Activated T-cell treated with anti-CD3 and anti-CD28 coated beads, Interleukin-2, amount 50 U/mL, for 24 hours (primary cell): ENCODE measurements around the gene STAG1.
A peak's percentile ranks its signal among the peaks of the same experiment; 100 is the strongest.
"Not testable (repeated sequence)": the region's sequence is repeated elsewhere in the genome, so short reads cannot be mapped to it uniquely, and the experiment has no call there.

ENCODE experiments used
- DNase-seq: peaks from one replicate; pipeline ENCODE4 v3.0.0-alpha.2; 2020
- H3K27ac Mint-ChIP-seq: 2 replicates; pipeline ENCODE4 v1.8.0; 2020; ENCODE audit warnings: mild to moderate bottlenecking, mixed read lengths
- H3K27me3 Mint-ChIP-seq: 2 replicates; pipeline ENCODE4 v1.8.0; 2020; ENCODE audit warnings: mixed read lengths
- H3K36me3 Mint-ChIP-seq: 2 replicates; pipeline ENCODE4 v1.8.0; 2020; ENCODE audit warnings: low read depth, mixed read lengths
- H3K4me1 Mint-ChIP-seq: 2 replicates; pipeline ENCODE4 v1.8.0; 2020; ENCODE audit warnings: low read depth, mixed read lengths
- H3K4me3 Mint-ChIP-seq: 2 replicates; pipeline ENCODE4 v1.8.0; 2020; ENCODE audit warnings: mild to moderate bottlenecking, moderate library complexity, mixed read lengths
- H3K9me3 Mint-ChIP-seq: 2 replicates; pipeline ENCODE4 v1.8.0; 2020; ENCODE audit warnings: mixed read lengths

STAG1 gene

GRCh38 chr3:136350132-136350531 lies 402.0 kb downstream of the STAG1 start:
- H3K9me3 Mint-ChIP-seq = no peaks in the 10 kb centered on the region
- H3K4me1 Mint-ChIP-seq = peaks cover 13% of the 10 kb centered on the region
- H3K27ac Mint-ChIP-seq = peak overlapping the region; percentile 49
- no peak overlapping the region for H3K4me3 Mint-ChIP-seq
- no peaks in the 10 kb centered on the region for H3K27me3 Mint-ChIP-seq
- peaks cover 59% of the 10 kb centered on the region for H3K36me3 Mint-ChIP-seq
- no peak for DNase-seq

DNA sequence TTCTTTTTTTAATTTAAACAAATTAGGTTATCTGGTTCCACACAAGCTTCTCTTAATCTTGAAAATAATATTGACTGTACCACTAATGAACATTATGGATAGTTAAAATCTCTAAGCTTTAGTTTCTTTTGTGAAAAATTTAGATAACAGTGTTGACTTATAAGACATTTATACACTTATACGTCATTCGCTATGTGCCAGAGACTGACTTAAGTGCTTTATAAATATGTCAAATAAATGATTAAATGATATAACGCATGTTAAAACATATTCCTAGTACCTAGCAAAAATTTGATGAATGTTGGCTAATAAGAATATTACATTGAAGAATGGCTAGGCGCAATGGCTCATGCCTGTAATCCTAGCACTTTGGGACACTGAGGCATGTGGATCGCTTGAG lies 405.7 kb downstream of the STAG1 start:
- Mint-ChIP-seq H3K27me3 (no peaks in the 10 kb centered on the region), H3K9me3 (no peaks in the 10 kb centered on the region), H3K27ac (no peak overlapping the region), H3K4me1 (no peaks in the 10 kb centered on the region), H3K36me3 (peaks cover 65% of the 10 kb centered on the region), H3K4me3 (no peak overlapping the region)
- DNase-seq = no peak

DNA sequence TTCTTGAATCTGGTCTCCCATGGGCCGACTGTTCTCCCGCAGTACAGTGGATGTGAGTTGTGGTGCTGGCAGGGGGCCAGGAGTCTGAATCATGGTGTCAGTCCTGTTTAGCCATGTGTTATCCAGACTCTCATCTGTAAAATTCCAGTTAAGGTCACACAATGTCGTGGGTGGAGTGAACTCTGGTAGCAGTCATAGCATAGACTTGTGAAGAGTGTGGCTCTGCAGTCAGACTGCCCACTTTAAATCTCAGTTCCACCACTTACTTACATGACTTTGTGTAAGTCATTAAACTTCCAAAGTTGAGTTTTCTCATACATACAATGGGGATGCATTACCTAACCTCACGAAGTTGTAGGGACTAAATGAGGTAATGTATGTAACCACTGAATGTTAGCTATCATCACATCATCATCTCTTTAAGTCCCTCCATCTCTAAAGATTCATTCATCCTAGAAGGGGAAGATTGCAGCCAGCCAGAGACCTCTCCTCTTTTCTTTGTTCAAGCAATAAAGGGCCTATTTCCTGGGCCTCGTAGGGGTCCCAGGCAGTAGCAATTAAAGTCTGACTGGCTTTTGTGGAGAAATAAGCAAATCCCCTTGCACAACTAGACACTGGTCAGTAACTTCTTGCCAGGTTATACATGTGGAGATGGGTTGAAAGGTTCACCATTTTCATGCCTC lies 408.2 kb downstream of the STAG1 start:
- peak overlapping the region; percentile 35 for H3K27ac Mint-ChIP-seq
- no peaks in the 10 kb centered on the region for H3K27me3 Mint-ChIP-seq
- H3K4me1 Mint-ChIP-seq = no peaks in the 10 kb centered on the region
- H3K4me3 Mint-ChIP-seq = no peak overlapping the region
- H3K36me3 Mint-ChIP-seq = peaks cover 79% of the 10 kb centered on the region
- no peak for DNase-seq
- H3K9me3 Mint-ChIP-seq = no peaks in the 10 kb centered on the region

GRCh38 chr3:136343446-136343845 lies 408.7 kb downstream of the STAG1 start:
- Mint-ChIP-seq H3K36me3 (peaks cover 79% of the 10 kb centered on the region), H3K4me1 (no peaks in the 10 kb centered on the region), H3K4me3 (no peak overlapping the region), H3K9me3 (no peaks in the 10 kb centered on the region), H3K27ac (peak overlapping the region; percentile 35), H3K27me3 (no peaks in the 10 kb centered on the region)
- no peak for DNase-seq

DNA sequence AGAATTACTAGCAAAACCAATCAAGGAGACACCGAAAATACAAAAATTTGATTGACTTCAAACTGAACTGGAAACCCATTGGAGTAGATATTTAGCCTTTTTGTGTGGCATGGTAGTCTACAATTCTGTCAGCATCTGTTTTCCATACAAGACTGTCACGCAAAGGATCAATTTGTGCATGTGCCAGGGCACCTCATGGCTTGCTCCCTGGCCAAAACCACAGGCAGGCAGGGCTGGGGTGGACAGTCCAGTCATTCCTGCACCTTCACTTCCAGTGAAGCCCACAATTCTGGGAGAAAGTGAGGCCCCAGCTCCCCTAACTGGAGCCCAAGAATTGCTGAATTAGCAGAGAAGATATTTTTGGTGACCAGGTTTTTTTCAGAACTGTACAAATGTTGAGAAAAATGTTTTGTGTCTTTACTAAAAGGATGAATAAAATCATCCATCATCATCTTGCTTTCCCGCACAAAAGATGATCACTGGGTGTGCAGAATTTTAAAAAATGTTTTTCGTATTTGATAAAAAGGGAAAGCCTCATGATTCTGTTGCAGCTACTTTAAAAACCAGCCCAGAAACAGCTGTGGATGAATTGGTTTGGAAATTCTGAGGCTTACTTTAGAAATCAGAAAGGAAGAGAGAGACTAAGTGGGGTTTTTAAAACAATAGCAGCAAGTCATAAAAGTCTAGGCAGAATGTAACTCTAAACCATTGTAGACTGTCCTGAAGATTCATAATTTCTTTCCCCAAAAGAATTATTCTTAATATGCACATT lies 415.7 kb downstream of the STAG1 start:
- Mint-ChIP-seq H3K4me1 (peaks cover 9% of the 10 kb centered on the region), H3K4me3 (no peak overlapping the region), H3K9me3 (no peaks in the 10 kb centered on the region), H3K36me3 (peaks cover 94% of the 10 kb centered on the region), H3K27ac (peak overlapping the region; percentile 86), H3K27me3 (no peaks in the 10 kb centered on the region)
- DNase-seq = no peak

DNA sequence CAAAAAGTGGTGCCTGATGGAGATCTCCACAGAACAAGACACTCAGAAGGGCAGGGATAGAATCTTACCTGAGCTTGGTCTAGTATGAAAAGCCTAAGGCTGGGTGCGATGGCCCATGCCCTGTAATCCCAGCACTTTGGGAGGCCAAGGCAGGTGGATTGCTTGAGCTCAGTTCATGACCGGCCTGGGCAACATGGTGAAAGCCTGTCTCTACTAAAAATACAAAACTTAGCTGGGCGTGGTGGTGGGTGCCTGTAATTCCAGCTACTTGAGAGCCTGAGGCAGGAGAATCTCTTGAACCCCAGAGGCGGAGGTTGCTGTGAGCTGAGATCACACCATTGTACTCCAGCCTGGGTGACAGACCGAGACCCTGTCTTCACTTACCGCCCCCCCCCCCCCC lies 417.5 kb downstream of the STAG1 start:
- H3K4me3 Mint-ChIP-seq = not testable (repeated sequence)
- peaks cover 13% of the 10 kb centered on the region for H3K4me1 Mint-ChIP-seq
- H3K36me3 Mint-ChIP-seq = peaks cover 86% of the 10 kb centered on the region

DNA sequence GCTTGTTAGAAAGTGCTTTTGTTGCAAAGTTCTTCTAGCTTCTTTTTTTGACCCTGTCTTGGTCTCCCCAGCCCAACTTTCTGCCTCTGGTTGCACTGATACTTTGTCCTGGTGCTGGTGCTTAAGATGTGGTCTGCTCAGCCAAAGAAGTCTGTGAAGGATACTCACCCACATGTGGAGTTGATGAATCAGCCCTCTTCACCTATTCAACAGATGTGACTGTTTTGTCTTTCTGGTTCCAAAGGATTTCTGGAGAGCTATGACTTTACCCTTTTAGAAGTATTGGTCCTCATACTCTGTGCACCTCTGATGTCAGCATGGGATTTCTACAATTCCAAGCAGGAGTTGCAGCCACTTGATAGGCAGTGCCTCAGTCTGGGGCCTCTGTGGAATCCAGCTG lies 418.0 kb downstream of the STAG1 start:
- Mint-ChIP-seq H3K4me3 (no peak overlapping the region), H3K4me1 (peaks cover 13% of the 10 kb centered on the region), H3K9me3 (no peaks in the 10 kb centered on the region), H3K27me3 (no peaks in the 10 kb centered on the region), H3K36me3 (peaks cover 87% of the 10 kb centered on the region), H3K27ac (peak overlapping the region; percentile 66)
- DNase-seq = no peak

More for the DNA sequence above, 417.5 kb downstream of the STAG1 start:
- not testable (repeated sequence) for DNase-seq, H3K9me3 Mint-ChIP-seq, H3K27me3 Mint-ChIP-seq
- H3K27ac Mint-ChIP-seq = peak overlapping the region; percentile 66

DNA sequence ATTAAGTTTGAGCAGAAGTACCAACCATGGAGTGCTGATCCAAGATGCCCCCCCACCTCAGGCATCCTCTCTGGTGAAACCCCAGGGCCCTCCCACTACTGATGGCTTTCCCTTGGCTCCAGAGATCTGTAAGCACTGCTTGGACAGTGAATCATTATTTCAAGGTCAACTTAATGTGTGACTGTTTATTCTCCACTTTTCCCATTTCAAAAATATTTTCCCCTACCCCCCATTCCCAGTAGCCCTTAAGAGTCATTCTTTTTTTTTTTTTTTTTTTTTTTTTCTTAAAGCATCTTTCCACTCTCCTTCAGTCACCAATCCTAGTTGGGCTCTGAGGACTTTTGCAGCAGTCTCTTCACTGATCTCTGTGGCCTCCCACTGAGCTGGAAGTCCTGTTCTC lies 419.4 kb downstream of the STAG1 start:
- H3K36me3 Mint-ChIP-seq = peaks cover 87% of the 10 kb centered on the region
- H3K27me3 Mint-ChIP-seq = no peaks in the 10 kb centered on the region
- H3K4me1 Mint-ChIP-seq = peaks cover 13% of the 10 kb centered on the region
- peak overlapping the region; percentile 45 for H3K27ac Mint-ChIP-seq
- no peak overlapping the region for H3K4me3 Mint-ChIP-seq
- no peaks in the 10 kb centered on the region for H3K9me3 Mint-ChIP-seq
- no peak for DNase-seq

- H3K9me3 Mint-ChIP-seq = no peaks in the 10 kb centered on the region
- H3K27ac Mint-ChIP-seq = peak overlapping the region; percentile 45
- no peak for DNase-seq
- H3K36me3 Mint-ChIP-seq = peaks cover 88% of the 10 kb centered on the region
- no peak overlapping the region for H3K4me3 Mint-ChIP-seq
- no peaks in the 10 kb centered on the region for H3K27me3 Mint-ChIP-seq
- H3K4me1 Mint-ChIP-seq = peaks cover 13% of the 10 kb centered on the region
Observed at GRCh38 chr3:136332302-136332701, 419.9 kb downstream of the STAG1 start.

GRCh38 chr3:136330900-136331299 lies 421.3 kb downstream of the STAG1 start:
- Mint-ChIP-seq H3K4me3 (no peak overlapping the region), H3K27me3 (no peaks in the 10 kb centered on the region), H3K36me3 (peaks cover 87% of the 10 kb centered on the region), H3K4me1 (peaks cover 13% of the 10 kb centered on the region), H3K27ac (peak overlapping the region; percentile 23), H3K9me3 (no peaks in the 10 kb centered on the region)
- DNase-seq = no peak

DNA sequence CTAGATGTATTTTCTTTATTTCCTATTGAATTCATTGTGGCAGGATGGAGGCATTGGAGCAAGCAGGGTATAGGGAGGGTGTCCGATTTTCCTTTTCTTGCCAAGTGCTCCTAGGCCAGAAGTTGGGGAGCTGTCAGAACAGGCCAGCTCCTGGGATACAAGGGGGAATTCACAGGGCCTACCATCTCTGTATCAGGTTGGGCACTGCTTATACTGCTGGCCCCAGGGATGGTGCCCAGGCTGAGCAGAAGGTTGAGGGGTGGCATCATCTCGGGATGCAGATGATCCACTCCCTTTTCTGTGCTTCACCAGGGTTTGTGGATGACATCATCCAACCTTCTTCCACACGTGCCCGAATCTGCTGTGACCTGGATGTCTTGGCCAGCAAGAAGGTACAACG lies 422.6 kb downstream of the STAG1 start:
- Mint-ChIP-seq H3K4me3 (no peak overlapping the region), H3K9me3 (no peaks in the 10 kb centered on the region), H3K36me3 (peaks cover 85% of the 10 kb centered on the region), H3K27ac (no peak overlapping the region), H3K4me1 (peaks cover 13% of the 10 kb centered on the region), H3K27me3 (no peaks in the 10 kb centered on the region)
- no peak for DNase-seq

DNA sequence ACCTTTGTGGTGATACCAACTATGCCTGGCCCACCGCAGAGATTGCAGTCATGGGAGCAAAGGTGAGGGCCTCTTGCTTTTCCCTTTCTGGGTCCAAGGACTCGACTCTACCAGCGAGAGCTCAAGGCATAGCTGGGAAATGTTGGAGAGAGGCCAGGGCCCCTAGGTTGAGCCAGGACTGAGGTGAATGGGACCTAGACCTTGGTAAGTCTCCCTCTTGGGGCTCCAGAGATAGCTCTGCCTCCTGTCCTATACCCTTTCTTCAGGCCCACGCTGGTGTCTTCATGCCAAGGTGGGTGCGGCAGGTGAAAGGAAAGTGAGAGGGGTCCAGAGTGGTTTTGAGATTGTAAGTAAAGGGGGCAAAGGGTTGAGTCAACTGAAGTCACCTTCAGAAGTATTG lies 424.5 kb downstream of the STAG1 start:
- H3K36me3 Mint-ChIP-seq = peaks cover 85% of the 10 kb centered on the region
- DNase-seq = no peak
- H3K9me3 Mint-ChIP-seq = peaks cover 7% of the 10 kb centered on the region
- H3K27me3 Mint-ChIP-seq = no peaks in the 10 kb centered on the region
- H3K27ac Mint-ChIP-seq = no peak overlapping the region
- H3K4me3 Mint-ChIP-seq = no peak overlapping the region
- H3K4me1 Mint-ChIP-seq = peaks cover 9% of the 10 kb centered on the region

DNA sequence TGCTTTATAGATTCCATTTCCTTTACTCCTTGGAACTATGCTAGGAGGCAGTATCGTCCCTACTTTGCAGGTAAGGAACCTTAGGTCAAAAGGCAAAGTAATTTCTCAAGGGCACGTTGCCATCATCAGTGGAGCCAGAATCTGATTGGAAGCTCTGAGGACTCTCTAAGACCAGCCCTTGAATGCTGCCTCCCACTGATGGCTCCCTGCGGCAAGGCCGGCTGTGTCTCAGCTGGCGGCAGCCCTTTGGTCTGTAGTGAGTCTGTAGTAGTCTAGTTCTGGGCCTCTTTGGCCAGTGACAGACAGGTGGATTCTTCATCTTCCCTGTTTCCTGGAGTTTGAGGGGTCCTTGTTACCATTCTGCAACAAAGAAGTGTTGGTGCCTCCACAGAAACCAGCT lies 425.9 kb downstream of the STAG1 start:
- Mint-ChIP-seq H3K4me1 (peaks cover 4% of the 10 kb centered on the region), H3K27me3 (no peaks in the 10 kb centered on the region), H3K36me3 (peaks cover 90% of the 10 kb centered on the region), H3K4me3 (no peak overlapping the region), H3K9me3 (peaks cover 20% of the 10 kb centered on the region), H3K27ac (no peak overlapping the region)
- DNase-seq = no peak

DNA sequence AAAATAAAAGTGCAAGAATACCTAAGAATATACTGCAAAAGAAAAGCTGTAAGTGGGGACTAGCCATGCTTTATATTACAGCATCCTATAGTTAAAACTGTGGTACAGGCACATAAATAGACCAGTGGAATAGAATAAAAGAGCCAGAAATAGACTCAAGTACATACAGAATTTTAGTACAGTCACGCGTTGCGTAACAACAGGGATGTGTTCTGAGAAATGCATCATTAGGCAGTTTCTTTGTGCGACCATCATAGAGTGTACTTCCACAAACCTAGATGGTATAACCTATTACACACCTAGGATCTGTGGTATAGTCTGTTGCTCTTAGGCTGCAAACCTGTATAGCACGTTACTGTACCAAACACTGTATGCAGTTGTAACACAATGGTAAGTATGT lies 440.2 kb downstream of the STAG1 start:
- H3K9me3 Mint-ChIP-seq = no peaks in the 10 kb centered on the region
- no peak for DNase-seq
- no peak overlapping the region for H3K27ac Mint-ChIP-seq
- H3K4me1 Mint-ChIP-seq = no peaks in the 10 kb centered on the region
- H3K36me3 Mint-ChIP-seq = peaks cover 34% of the 10 kb centered on the region
- H3K4me3 Mint-ChIP-seq = no peak overlapping the region
- no peaks in the 10 kb centered on the region for H3K27me3 Mint-ChIP-seq

- peaks cover 32% of the 10 kb centered on the region for H3K36me3 Mint-ChIP-seq
Observed at GRCh38 chr3:136311261-136311660, 440.9 kb downstream of the STAG1 start.

More at GRCh38 chr3:136311261-136311660, 440.9 kb downstream of the STAG1 start:
- Mint-ChIP-seq H3K4me3 (no peak overlapping the region), H3K9me3 (no peaks in the 10 kb centered on the region), H3K27ac (no peak overlapping the region), H3K4me1 (no peaks in the 10 kb centered on the region), H3K27me3 (no peaks in the 10 kb centered on the region)
- no peak for DNase-seq
